Neural cell (in vitro differentiated cells): ENCODE measurements around the gene KATNBL1. TPM values are rescaled to one million over a fixed set of nuclear protein-coding genes. Genes with fewer than 3 reads are reported as not detected.

Experiments
- H2AFZ ChIP-seq: fragments of 200-600, 300-800 bp; sonication (generic), shearing (Covaris generic); 2 replicates; pipeline ENCODE4 v1.6.0; 2014; ENCODE audit warnings: low read depth, mild to moderate bottlenecking, antibody characterized with exemption, low read length, moderate library complexity
- H3F3A ChIP-seq: fragments of 200-600 bp; shearing (Covaris generic); 2 replicates; pipeline ENCODE4 v1.6.1; 2016; ENCODE audit warnings: mild to moderate bottlenecking, moderate library complexity, mixed read lengths, antibody characterized with exemption, low read length; ENCODE audit not compliant: insufficient read depth, poor library complexity, severe bottlenecking
- H3K27ac ChIP-seq: fragments of 200-600, 300-800 bp; sonication (generic), shearing (Covaris generic); 2 replicates; pipeline ENCODE4 v1.5.1; 2014; ENCODE audit warnings: mild to moderate bottlenecking, low read length, moderate library complexity
- H3K27me3 ChIP-seq: fragments of 300-800, 200-600 bp; sonication (generic), shearing (Covaris generic); 2 replicates; pipeline ENCODE4 v1.6.0; 2014; ENCODE audit warnings: mild to moderate bottlenecking, low read depth, low read length, moderate library complexity; ENCODE audit not compliant: insufficient read depth
- H3K36me3 ChIP-seq: fragments of 300-800, 200-600 bp; sonication (generic), shearing (Covaris generic); 2 replicates; pipeline ENCODE4 v1.5.1; 2014; ENCODE audit warnings: mild to moderate bottlenecking, antibody characterized with exemption, low read length, moderate library complexity; ENCODE audit not compliant: insufficient read depth
- H3K4me2 ChIP-seq: fragments of 300-800, 200-600 bp; sonication (generic), shearing (Covaris generic); 2 replicates; pipeline ENCODE4 v1.6.0; 2014; ENCODE audit warnings: mild to moderate bottlenecking, low read length
- H3K4me3 ChIP-seq: fragments of 300-800, 200-600 bp; sonication (generic), shearing (Covaris generic); 2 replicates; pipeline ENCODE4 v1.5.1; 2014; ENCODE audit warnings: mild to moderate bottlenecking, low read length, moderate library complexity
- H3K79me2 ChIP-seq: fragments of 200-600 bp; shearing (Covaris generic); replicated peaks from 2 replicates; pipeline ENCODE4 v1.6.0; 2014; ENCODE audit warnings: mild to moderate bottlenecking, low read length, moderate library complexity; ENCODE audit not compliant: insufficient read depth
- H3K9ac ChIP-seq: fragments of 300-800, 200-600 bp; sonication (generic), shearing (Covaris generic); 2 replicates; pipeline ENCODE4 v1.6.1; 2016; ENCODE audit warnings: mild to moderate bottlenecking, low read length, mixed read lengths
- H3K9me2 ChIP-seq: fragments of 200-600 bp; shearing (Covaris generic); 2 replicates; pipeline ENCODE4 v1.6.1; 2016; ENCODE audit warnings: mild to moderate bottlenecking, low read length, mixed read lengths; ENCODE audit not compliant: insufficient read depth
- H3K9me3 ChIP-seq: fragments of 200-600, 300-800 bp; sonication (generic), shearing (Covaris generic); 2 replicates; pipeline ENCODE4 v1.6.1; 2016; ENCODE audit warnings: mild to moderate bottlenecking, mixed run types, low read length, moderate library complexity, mixed read lengths
- H4K20me1 ChIP-seq: fragments of 200-600 bp; shearing (Covaris generic); 2 replicates; pipeline ENCODE4 v1.6.1; 2016; ENCODE audit warnings: mild to moderate bottlenecking, mixed run types; ENCODE audit not compliant: insufficient read depth
- CTCF ChIP-seq: fragments of 450-650 bp; IDR thresholded peaks from 2 replicates; pipeline ENCODE4 v1.5.1; 2014; ENCODE audit warnings: antibody characterized with exemption, mild to moderate bottlenecking, moderate library complexity; ENCODE audit not compliant: poor library complexity, severe bottlenecking
- EP300 ChIP-seq: fragments of 450-650 bp; conservative IDR thresholded peaks from 2 replicates; pipeline ENCODE4 v1.6.1; 2014; ENCODE audit warnings: antibody characterized with exemption, mild to moderate bottlenecking, moderate library complexity; ENCODE audit not compliant: poor library complexity, severe bottlenecking
- EZH2 ChIP-seq: fragments of 200-600, 300-800 bp; shearing (Covaris generic), sonication (generic); IDR thresholded peaks from 2 replicates; pipeline ENCODE4 v1.6.1; 2014; ENCODE audit warnings: antibody characterized with exemption, low read length, borderline replicate concordance, mild to moderate bottlenecking; ENCODE audit not compliant: insufficient read depth, poor library complexity, severe bottlenecking
- MXI1 ChIP-seq: fragments of 450-650 bp; conservative IDR thresholded peaks from 2 replicates; pipeline ENCODE4 v1.6.1; 2014; ENCODE audit warnings: antibody characterized with exemption, mild to moderate bottlenecking; ENCODE audit not compliant: poor library complexity, severe bottlenecking
- POLR2AphosphoS5 ChIP-seq: IDR thresholded peaks from 2 replicates; pipeline ENCODE4 v1.6.1; 2012
- RAD21 ChIP-seq: fragments of 450-650 bp; conservative IDR thresholded peaks from 2 replicates; pipeline ENCODE4 v1.6.1; 2014; ENCODE audit warnings: antibody characterized with exemption, mild to moderate bottlenecking, moderate library complexity
- REST ChIP-seq: IDR thresholded peaks from 2 replicates; pipeline ENCODE4 v1.6.1; 2012; ENCODE audit warnings: borderline replicate concordance
- SMC3 ChIP-seq: fragments of 450-650 bp; conservative IDR thresholded peaks from 2 replicates; pipeline ENCODE4 v1.6.1; 2014; ENCODE audit warnings: antibody characterized with exemption, mild to moderate bottlenecking, moderate library complexity; ENCODE audit not compliant: poor library complexity
- TAF1 ChIP-seq: IDR thresholded peaks from 2 replicates; pipeline ENCODE4 v1.6.1; 2012; ENCODE audit warnings: low read depth
- polyA plus RNA-seq: library from polyadenylated mRNA; depleted of rRNA; stranded (reverse); fragments of >200 nt; gene quantifications from 2 replicates; pipeline ENCODE4 v1.2.3, GENCODE V29; 2014

Gene KATNBL1
- polyA plus RNA-seq, 1 donor from 2014 or later = 158 TPM

- TF ChIP-seq REST (no peak), TAF1 (no peak), SMC3 (peak; percentile 49), CTCF (peak; percentile 57), RAD21 (peak; percentile 62), EZH2 (no peak), POLR2AphosphoS5 (no peak)
- H2AFZ ChIP-seq = no peak overlapping the region
These were observed 99.9 kb downstream of the KATNBL1 start for GRCh38 chr15:34109797-34110663.

GRCh38 chr15:34107315-34107714, 102.6 kb downstream of the KATNBL1 start:
- Histone ChIP-seq H3K27ac (no peak overlapping the region), H3F3A (no peaks in the 10 kb centered on the region), H3K9me2 (no peaks in the 10 kb centered on the region), H3K4me2 (no peak overlapping the region), H3K27me3 (no peaks in the 10 kb centered on the region), H3K9me3 (no peaks in the 10 kb centered on the region), H3K9ac (no peak overlapping the region), H3K36me3 (no peaks in the 10 kb centered on the region), H3K79me2 (no peaks in the 10 kb centered on the region), H4K20me1 (no peaks in the 10 kb centered on the region), H3K4me3 (no peak overlapping the region), H2AFZ (no peak overlapping the region)
- TF ChIP-seq REST (no peak), TAF1 (no peak), MXI1 (no peak), RAD21 (no peak), SMC3 (no peak), POLR2AphosphoS5 (no peak), EP300 (no peak), CTCF (no peak), EZH2 (no peak)

More at GRCh38 chr15:34109797-34110663, 99.9 kb downstream of the KATNBL1 start:
- no peaks in the 10 kb centered on the region for H3K9me3 ChIP-seq
- no peak overlapping the region for H3K4me3 ChIP-seq
- H3K79me2 ChIP-seq = no peaks in the 10 kb centered on the region
- H3F3A ChIP-seq = no peaks in the 10 kb centered on the region
- no peak overlapping the region for H3K27ac ChIP-seq
- no peaks in the 10 kb centered on the region for H3K36me3 ChIP-seq
- no peaks in the 10 kb centered on the region for H4K20me1 ChIP-seq
- no peak overlapping the region for H3K4me2 ChIP-seq
- H3K9me2 ChIP-seq = no peaks in the 10 kb centered on the region
- H3K27me3 ChIP-seq = no peaks in the 10 kb centered on the region
- H3K9ac ChIP-seq = no peak overlapping the region
